Measurements from ENCODE around the gene TAOK3.
A peak's percentile ranks its signal among the peaks of the same experiment; 100 is the strongest.
"Not testable (repeated sequence)": the region's sequence is repeated elsewhere in the genome, so short reads cannot be mapped to it uniquely, and the experiment has no call there.

The TAOK3 gene

GRCh38 chr12:118373616-118374015, 909 bp upstream of the TAOK3 start:
- no peak for DNase-seq (ENCODE audit: low read depth)

GRCh38 chr12:118371321-118372282, 1.1 kb downstream of the TAOK3 start:
- DNase-seq (ENCODE audit: low read depth), result no peak

DNA sequence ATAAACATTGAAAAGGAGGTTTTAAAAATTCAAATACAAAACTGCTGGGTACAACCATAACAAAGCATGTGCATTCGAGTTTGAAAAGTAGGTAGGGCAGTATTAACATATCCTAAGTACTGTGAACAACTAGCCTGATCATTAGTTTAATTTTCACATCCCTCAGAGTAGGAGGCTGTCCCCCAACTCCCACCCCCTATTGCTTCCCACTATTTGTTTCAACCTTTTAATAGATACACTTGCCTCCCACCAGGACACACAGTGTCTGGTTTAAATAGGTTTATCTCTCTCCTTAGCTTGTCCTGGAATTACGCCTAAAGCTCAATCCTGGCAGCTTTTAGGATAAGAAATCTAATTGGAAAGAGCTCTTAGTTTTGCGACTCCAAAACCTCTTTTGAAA, 2.1 kb downstream of the TAOK3 start:
- no peak for DNase-seq (ENCODE audit: low read depth)

GRCh38 chr12:118368821-118369220, 3.9 kb downstream of the TAOK3 start:
- no peak for DNase-seq (ENCODE audit: low read depth)

DNA sequence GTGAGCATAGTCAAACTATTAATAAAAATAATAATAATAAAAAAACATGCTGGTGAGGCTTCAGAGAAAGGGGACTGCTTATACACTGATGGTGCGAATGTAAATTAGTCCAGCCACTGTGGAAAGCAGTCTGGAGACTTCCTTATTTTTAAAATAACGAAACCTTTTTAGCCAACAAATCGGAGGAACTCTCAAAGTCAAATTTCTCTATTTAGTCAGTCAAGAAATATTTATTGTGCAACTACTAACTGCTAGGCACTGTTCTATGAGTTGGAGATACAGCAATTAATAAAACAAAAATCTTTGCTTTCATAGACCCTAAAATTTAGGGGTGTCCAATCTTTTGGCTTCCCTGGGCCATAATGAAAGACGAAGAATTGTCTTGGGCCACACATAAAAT, 10.8 kb downstream of the TAOK3 start:
- no peak for DNase-seq (ENCODE audit: low read depth)

DNA sequence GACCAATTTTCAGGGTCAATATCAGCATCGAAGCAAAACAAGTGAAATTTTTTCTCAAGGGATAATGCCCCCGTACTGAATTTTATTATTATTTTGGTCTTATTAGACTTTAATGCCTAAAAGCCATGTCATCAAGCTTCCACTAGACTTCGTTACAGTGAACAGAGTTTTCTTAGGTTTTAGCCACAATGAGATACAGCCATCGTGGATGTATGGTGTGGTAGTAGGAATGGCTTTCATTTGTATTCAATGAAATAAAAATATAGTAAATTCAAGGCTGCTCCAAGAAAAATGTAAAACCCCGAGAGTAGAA, 11.7 kb downstream of the TAOK3 start:
- no peak for DNase-seq (ENCODE audit: low read depth)

- no peak for DNase-seq (ENCODE audit: low read depth)
These were observed 13.2 kb downstream of the TAOK3 start for GRCh38 chr12:118359541-118359915.

DNA sequence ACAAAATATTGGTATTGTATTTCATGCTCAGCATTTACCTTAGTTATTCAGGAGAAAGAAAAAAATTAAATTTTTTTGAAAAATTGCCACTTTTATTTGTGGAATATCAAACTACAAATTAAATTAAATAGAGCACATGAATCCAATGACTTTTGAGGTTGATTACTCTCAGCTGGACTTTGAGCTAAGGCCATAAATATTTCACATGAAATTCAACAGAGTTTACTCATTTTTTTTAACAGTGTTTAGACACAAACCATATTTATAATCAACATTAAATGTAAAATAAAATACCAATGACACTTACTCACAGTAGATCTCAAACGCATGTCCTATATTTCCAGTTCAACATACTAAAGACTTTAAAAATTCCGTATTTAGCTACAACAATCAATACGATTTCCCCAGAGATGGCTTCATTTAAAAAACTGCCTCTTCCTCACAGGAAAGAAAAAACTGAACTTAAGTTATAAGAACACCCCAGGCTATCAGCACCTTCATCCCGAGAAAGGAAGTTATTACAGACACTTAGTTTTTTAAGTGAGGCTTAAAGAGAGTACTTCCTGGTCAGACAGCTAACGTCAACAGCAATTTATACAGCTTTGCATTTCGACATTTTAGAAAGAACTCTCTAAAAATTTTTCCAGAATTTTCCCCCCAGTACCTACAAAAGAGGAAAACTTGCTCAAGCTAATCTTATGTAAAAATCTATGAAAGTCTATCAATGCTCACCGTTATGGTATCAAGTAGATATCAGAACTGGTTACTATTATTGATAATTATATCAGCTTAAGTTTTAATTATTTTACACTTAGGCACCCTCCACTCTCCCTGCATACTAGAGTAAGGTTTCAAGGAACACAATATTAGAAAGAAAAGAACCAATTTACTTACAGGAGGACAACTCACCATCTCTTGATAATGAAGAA, 13.8 kb downstream of the TAOK3 start:
- no peak for DNase-seq (ENCODE audit: low read depth)

GRCh38 chr12:118358008-118358359, 14.7 kb downstream of the TAOK3 start:
- no peak for DNase-seq (ENCODE audit: low read depth)

DNA sequence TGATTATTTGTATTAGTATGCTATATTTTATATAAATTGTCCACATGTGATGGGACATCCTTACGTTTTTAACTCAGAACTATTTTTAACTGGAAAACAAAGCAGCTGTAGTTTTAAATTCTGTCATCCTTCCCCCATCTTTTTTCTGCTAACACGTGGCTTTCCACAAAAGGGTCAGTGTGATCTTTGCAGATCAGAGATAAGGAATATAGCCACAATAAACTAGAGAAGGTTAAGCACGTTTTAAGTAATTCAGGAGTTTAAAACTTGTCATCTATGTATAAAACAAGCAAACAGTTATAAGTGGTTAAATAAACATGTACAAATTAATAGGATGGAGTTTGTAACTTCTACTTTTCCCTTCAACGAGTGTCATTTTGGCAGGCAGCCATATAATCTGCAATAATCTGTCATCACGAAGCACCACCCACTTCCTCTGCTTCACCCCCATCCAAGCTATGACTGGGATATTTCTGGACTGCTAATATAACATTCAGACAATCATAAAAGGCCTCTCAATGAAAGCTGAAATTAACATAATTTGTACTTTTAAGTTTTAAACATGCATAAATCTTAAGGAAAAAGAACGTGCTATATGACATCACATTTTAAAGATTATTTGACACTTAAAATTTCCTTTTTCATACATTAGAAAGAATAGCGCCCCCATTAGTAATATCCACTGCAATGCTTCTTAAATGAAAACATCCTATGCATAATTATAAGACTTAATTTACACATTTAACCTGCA, 15.3 kb downstream of the TAOK3 start:
- no peak for DNase-seq (ENCODE audit: low read depth)

GRCh38 chr12:118356809-118357256, 15.9 kb downstream of the TAOK3 start:
- DNase-seq (ENCODE audit: low read depth), result peak; percentile 86

- no peak for DNase-seq (ENCODE audit: low read depth)
These were observed 16.9 kb downstream of the TAOK3 start for GRCh38 chr12:118355843-118356242.

- DNase-seq (ENCODE audit: low read depth), result no peak
These were observed 17.8 kb downstream of the TAOK3 start for GRCh38 chr12:118354903-118355302.

DNA sequence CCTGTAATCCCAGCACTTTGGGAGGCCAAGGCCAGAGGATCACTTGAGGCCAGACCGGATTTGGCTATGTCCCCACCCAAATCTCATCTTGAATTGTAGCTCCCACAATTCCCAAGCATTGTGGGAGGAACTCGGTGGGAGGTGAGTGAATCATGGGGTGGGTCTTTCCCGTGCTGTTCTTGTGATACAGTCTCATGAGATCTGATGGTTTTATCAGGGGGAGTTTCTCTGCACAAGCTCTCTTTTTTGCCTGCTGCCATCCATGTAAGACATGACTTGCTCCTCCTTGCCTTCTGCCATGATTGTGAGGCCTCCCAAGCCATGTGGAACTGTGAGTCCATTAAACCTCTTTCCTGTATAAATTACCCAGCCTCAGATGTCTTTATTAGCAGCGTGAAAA, 18.2 kb downstream of the TAOK3 start:
- not testable (repeated sequence) for DNase-seq (ENCODE audit: low read depth)

GRCh38 chr12:118353721-118354120, 19.0 kb downstream of the TAOK3 start:
- no peak for DNase-seq (ENCODE audit: low read depth)

- DNase-seq (ENCODE audit: low read depth), result no peak
These were observed 21.7 kb downstream of the TAOK3 start for GRCh38 chr12:118350908-118351559.

GRCh38 chr12:118347916-118348315, 24.8 kb downstream of the TAOK3 start:
- no peak for DNase-seq (ENCODE audit: low read depth)

DNA sequence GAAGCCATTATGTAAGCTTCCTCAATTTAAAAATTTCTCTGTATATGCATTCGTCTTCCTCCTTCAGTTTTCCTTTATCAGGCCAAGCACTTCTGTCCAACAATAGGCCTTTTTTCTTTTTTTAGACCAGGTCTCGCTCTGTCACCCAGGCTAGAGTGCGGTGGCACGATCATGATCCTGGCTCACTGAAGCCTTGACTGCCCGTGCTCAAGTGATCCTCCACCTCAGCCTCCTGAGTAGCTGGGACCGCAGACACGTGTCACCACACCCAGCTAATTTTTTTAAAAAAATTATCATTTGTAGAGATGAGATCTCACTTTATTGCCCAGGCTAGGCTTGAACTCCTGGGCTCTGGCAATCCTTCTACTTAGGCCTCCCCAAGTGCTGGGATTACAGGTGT, 25.8 kb downstream of the TAOK3 start:
- no peak for DNase-seq (ENCODE audit: low read depth)

GRCh38 chr12:118345355-118345754, 27.4 kb downstream of the TAOK3 start:
- no peak for DNase-seq (ENCODE audit: low read depth)

DNA sequence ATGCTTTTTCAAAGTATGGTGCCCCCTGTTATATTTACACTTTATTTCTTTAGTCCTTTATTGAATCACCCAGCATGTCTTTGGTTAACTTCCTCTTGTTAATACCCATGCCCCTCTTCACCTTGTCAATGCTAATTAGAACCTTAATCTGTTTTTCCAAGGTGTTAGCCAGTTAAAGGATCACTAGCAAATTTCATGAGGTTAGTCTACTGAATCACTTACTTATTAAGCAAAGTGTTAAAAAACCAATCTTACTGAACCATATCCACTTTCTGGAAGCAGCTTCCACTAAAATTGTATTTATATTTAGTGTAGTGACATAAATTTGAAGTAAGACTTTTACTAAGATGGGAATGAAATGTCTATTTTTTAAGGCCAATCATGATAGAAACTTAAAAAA, 27.9 kb downstream of the TAOK3 start:
- no peak for DNase-seq (ENCODE audit: low read depth)

DNA sequence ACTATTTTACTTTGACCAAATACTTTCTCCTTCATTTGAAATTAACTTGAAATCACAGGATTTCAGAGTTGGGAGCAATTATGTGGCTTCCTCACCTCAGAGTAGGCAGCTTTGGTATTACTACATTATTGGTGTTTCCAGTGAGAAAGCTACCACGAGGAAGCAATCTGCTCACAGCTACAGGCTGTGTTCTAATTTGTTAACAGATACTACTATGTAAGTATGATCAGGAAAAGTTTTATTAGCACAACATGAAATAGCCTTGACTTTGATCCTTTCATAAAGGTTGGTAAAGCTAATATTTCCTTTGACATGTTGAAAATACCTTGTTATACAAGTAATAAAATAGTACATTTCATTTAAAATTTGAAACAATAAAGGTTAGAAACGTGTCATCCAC, 30.6 kb downstream of the TAOK3 start:
- DNase-seq (ENCODE audit: low read depth), result no peak
